Renal cortex interstitium (tissue), 15 donors: ENCODE results near the gene GZMM. TPM values are rescaled to one million over a fixed set of nuclear protein-coding genes. Genes with fewer than 3 reads are reported as not detected.
A peak's percentile ranks its signal among the peaks of the same experiment; 100 is the strongest.

Experiments used
- DNase-seq, 11 donors: peaks; one replicate each; pipeline ENCODE4 v3.0.0-alpha.2; 2013; ENCODE audit warnings: low read depth in 9 of 11, low spot score in 4 of 11; ENCODE audit errors: extremely low read depth in 1 of 11
- long read RNA-seq, 16 experiments: transcript quantifications; one replicate each; lab custom pipeline, GENCODE V29; 2026
- polyA plus RNA-seq, 3 donors: library from polyadenylated mRNA; unstranded; fragments of 120-200 nt; gene quantifications; one replicate each; pipeline ENCODE4 v1.2.1, GENCODE V29; 2013; ENCODE audit not compliant: insufficient read length in 3 of 3

The GZMM gene
- polyA plus RNA-seq = under 1 TPM in 2 of 3 donors, not detected in 1; 0.29 to 0.53 TPM
- long read RNA-seq, donor 1 = 0 reads
- long read RNA-seq, donor 2 = 0 reads
- long read RNA-seq, donor 3 = 0 reads
- long read RNA-seq, donor 4, partial matches to known transcripts = 0 of 1 reads
- long read RNA-seq, donor 4, other reads (novel, unspliced or antisense) = 0 of 1 reads
- long read RNA-seq, donor 5 = 0 reads
- long read RNA-seq, donor 6 = 0 reads
- long read RNA-seq, donor 7 = 0 reads
- long read RNA-seq, donor 8 = 0 reads
- long read RNA-seq, donor 9 = 0 reads
- long read RNA-seq, donor 10 = 0 reads
- long read RNA-seq, donor 11 = 0 reads
- long read RNA-seq, donor 12 = 0 reads
- long read RNA-seq, donor 13 = 0 reads
- long read RNA-seq, donor 14 = 0 reads
- long read RNA-seq, donor 15 = 0 reads
- long read RNA-seq, donor 16 = 0 reads

GRCh38 chr19:543910-544608 lies at the start of gene GZMM:
GZMM (plus strand) TSS chr19:544053; CDS start chr19:544072, 19 bp downstream.
- DNase-seq = no peak

GRCh38 chr19:494171-495080 lies 49.4 kb upstream of the GZMM start:
- DNase-seq = no peak

GRCh38 chr19:495081-495401 lies 48.8 kb upstream of the GZMM start:
- no peak for DNase-seq

DNA sequence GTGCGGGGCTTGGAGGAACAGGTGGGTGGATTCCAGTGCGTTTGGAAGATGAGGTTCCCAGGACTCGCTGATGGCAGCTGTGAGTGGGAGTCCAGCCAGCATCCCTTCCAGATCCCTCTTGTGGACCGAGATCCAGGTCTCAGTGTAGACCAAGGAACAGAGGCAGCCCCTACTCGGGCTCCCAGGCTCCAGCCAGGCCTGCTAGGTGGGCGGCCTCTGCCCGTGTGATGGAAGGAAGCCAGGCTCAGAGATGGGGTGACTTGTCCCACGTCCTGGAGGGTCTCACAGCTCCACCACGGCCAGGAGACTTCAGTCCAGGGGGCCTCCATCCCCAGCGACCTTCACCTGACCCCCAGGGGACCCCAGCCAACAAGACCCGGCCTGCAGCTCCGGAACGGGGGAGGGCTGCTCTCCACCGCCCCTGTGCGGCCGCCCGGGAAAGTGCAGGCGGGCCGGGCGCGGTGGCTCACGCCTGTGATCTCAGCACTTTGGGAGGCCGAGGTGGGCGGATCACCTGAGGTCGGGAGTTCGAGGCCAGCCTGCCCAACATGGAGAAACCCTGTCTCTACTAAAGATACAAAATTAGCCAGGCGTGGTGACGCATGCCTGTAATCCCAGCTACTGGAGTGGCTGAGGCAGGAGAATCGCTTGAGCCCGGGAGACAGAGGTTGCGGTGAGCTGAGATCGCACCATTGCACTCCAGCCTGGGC lies 48.3 kb upstream of the GZMM start:
- DNase-seq = no peak

- no peak for DNase-seq
These were observed 47.7 kb upstream of the GZMM start, which contains the start of gene MADCAM1 for GRCh38 chr19:496112-496665. MADCAM1 (plus strand) TSS chr19:496486; CDS start chr19:496500, 14 bp downstream.

DNA sequence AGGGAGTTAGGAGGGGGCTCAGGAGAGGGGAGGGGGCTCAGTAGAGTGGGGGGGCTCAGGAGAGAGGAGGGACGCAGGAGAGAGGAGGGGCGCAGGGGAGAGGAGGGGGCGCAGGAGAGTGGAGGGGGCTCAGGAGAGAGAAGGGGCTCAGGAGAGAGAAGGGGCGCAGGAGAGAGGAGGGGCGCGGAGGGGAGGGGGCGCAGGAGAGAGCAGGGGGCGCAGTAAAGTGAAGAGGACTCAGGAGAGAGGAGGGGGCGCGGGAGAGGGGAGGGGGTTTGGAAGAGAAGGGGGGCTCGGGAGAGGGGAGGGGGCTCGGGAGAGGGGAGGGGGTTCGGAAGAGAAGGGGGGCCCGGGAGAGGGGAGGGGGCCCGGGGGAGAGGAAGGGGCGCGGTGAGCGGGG lies 46.9 kb upstream of the GZMM start:
- DNase-seq = no peak

DNA sequence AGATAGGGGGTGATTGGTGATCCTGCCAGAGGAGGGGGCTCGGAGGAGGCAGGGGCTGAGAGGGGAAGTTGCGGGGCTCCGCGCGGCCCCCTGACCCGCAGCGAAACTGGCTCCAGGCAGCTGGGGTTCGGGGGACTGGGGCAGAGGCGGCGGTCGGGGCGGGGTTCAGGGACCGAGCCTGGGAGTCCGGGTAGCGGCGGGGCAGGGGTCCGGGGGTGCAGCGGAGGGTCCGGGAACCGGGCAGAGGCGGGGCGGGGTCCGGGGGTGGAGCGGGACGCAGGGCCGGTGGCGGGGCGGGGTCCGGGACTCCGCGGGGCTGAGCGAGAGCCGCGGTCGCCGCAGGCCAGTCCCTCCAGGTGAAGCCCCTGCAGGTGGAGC lies 46.4 kb upstream of the GZMM start:
- no peak for DNase-seq

DNA sequence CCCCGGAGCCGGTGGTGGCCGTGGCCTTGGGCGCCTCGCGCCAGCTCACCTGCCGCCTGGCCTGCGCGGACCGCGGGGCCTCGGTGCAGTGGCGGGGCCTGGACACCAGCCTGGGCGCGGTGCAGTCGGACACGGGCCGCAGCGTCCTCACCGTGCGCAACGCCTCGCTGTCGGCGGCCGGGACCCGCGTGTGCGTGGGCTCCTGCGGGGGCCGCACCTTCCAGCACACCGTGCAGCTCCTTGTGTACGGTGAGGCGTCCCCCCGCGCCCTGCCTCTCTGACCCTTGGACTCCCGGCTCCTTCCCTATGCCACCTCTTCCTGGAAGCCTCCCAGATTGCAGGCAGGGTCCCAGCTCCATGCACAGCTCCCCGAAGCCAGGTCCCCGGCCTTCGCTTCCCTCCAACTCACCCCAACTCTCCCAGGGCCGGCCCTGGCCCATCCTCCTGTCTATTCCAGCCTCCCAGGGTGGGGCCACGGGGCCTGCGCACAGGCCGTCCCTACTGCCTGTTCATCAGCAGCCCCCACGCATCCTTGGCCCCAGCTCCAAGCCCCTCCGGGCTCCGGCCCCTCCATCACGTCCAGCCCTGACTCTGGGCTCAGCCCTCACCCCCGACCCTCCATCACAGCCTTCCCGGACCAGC lies 45.9 kb upstream of the GZMM start:
- no peak for DNase-seq

GRCh38 chr19:498511-498891 lies 45.4 kb upstream of the GZMM start:
- DNase-seq = no peak

GRCh38 chr19:498977-499623 lies 44.8 kb upstream of the GZMM start:
- no peak for DNase-seq

DNA sequence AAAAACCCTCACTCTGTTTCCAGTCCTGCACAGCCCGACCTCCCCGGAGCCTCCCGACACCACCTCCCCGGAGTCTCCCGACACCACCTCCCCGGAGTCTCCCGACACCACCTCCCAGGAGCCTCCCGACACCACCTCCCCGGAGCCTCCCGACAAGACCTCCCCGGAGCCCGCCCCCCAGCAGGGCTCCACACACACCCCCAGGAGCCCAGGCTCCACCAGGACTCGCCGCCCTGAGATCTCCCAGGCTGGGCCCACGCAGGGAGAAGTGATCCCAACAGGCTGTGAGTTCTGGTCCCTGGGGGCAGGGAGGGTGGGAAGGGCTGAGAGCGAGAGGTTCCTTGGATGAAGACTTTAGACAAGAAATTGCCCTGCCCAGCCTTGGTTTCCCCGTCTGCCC lies 42.2 kb upstream of the GZMM start:
- DNase-seq = no peak

- no peak for DNase-seq
These were observed 39.2 kb upstream of the GZMM start for GRCh38 chr19:504616-505015.

- DNase-seq = peak in 10 of 11 donors; percentile 90 to 100 (median 100)
These were observed 37.2 kb upstream of the GZMM start for GRCh38 chr19:506404-507285.

GRCh38 chr19:507286-508203 lies 36.3 kb upstream of the GZMM start, which contains the start of gene TPGS1:
TPGS1 (plus strand) TSS chr19:507497; CDS start chr19:507507, 10 bp downstream.
- peak in 5 of 11 donors; percentile 64 to 100 (median 100) for DNase-seq
